ENCODE data around the gene COL18A1.
"Not testable (repeated sequence)": the region's sequence is repeated elsewhere in the genome, so short reads cannot be mapped to it uniquely, and the experiment has no call there.

COL18A1 gene

DNA sequence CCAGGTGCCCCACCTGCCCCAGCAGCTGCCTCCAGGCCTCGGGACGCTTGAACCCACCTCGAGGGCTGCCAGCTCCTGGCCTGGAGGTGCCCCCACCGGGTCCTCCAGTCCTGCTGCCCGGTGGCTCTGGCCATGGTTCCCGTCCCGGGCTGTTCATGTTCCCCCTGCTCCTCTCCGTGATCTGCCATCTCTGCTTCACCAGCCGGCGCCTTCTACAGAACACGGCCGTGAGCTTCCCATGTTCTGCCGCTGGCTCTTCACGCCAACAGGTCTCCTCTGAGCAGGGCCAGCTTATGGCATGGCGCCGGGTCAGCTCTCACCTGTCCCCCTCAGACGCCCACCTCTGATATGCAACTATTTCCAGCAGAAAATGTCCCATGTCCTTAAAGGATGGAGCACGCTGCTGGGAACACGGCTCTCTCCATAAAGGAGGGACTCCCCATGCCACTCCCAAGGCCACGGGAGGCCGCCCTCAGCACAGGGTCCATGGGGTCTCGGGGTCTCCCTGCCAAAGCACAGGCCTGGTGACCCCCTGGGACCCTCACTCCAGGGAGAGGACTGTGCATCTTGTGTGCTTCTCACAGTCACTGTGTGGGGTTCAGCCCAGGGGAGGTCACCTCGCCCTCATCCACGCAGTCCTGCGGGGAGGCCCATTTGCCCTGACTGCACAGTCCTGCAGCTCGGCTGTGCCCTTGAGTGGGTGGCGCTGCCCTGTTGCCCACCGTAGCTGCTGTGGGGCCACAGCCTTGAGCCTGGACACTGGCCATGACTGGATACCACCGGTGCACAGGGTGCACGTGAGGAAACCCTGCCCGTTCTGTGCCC is 36.7 kb downstream of the COL18A1 start:
- no peak for DNase-seq (ENCODE audit: low read depth)

DNA sequence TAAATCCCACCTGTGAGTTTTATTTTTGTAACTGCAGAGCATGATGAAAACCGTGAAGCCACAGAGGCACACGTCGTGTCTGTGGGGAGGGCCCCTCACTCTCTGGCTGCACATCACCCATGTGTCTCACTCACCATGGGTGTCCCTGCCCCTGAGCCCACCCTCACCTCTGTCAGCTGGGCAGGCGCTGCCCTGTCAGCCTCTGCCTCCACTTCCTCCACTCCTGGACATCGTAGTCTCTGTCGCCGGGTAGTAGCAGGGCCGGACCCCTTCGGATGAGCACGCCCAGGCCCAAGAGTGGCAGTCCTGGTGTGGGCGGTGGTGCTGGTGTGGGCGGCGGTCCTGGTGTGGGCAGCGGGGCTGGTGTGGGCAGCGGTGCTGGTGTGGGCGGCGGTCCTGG is 37.3 kb downstream of the COL18A1 start:
- DNase-seq (ENCODE audit: low read depth) = no peak

DNA sequence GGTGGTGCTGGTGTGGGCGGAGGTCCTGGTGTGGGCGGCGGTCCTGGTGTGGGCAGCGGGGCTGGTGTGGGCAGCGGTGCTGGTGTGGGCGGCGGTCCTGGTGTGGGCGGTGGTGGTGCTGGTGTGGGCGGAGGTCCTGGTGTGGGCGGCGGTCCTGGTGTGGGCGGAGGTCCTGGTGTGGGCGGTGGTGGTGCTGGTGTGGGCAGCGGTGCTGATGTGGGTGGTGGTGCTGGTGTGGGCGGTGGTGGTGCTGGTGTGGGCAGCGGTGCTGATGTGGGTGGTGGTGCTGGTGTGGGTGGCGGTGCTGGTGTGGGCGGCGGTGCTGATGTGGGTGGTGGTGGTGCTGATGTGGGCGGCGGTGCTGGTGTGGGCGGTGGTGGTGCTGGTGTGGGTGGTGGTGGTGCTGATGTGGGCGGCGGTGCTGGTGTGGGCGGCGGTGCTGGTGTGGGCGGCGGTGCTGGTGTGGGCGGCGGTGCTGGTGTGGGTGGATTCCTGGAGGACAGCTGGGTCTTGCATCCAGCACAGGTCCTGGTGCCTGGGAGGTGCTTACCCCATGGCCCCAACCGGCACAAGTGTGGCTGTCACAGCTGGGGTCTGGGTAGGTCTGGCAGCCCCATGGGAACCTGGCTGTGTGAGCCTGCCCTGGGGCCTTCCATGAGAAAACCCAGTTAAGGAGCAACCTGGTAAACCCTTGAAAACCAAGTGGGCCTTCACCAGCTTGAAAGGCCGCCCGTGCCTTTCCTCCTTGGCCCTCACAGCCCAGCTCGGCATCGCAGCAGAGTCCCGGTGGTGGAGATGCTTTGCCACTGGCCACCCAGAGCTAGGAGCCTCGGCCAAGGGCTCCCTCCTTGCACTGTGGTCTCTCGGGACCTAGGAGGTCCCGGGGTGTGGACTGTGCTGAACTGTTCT is 38.0 kb downstream of the COL18A1 start:
- DNase-seq (ENCODE audit: low read depth) = not testable (repeated sequence)

DNA sequence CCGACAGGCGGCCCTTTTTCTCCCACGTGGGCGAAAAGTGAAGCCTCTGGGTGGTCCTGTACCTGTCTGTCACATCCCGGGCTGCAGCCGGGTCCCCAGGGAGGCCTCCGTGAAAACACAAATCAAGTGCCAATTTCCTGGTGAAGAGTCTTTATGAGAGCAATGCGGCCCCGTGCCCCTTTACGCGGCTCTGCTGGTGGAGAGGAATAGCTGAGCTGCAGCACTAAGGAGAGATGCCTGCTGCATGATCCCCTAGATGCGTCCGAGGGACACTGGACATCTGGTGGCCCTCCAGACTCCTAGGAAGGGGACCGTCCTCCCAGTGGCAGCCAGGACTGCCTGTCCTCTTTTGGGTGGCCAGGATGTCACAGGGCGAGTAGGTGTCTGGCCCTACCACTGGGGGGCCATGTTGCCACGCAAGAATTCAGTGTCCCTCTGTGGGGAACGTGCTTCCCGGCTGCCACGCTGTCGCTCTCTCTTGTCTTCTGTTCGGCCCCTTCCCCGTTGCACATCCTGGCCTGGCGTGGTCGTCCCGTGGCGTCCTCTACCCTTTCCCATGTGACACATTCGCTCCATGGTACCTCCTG is 38.7 kb downstream of the COL18A1 start:
- no peak for DNase-seq (ENCODE audit: low read depth)

DNA sequence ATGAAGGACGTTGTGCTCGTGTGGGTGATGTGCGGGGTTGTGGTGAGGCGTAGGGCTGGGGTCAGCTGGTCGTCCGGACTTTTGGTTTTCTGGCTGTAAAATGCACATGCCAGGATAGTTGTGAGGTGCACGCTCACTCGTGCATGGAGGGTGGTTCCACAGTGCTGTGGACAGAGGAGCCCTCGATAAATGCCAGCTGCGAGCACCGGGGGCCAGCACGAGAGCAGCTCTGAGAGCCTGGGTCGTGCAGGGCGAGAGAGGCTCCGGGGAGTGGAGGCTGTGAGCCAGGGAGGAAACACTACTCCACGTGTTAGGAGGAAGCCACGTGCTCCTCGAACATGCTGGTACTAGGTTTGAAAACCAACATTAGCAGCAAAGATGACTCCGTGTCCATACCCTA is 39.4 kb downstream of the COL18A1 start:
- DNase-seq (ENCODE audit: low read depth) = no peak

DNA sequence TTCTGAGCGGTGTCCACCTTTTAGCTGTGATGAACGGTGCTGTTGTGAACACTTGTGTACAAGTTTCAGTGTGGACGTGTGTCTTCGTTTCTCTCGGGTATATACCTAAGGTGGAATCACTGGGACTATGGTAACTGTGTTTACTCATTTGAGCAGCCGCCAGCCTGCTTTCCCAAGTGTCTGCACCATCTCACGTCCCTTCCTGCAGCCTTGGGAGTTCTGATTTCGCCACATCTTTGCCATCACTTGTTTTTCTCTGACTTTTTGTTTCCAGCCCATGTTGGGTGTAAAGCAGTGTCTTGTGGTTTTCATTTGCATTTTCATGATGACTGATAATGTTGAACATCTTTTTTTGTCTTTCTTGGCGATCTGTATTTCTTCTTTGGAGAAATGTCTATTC is 40.4 kb downstream of the COL18A1 start:
- DNase-seq (ENCODE audit: low read depth) = no peak

DNA sequence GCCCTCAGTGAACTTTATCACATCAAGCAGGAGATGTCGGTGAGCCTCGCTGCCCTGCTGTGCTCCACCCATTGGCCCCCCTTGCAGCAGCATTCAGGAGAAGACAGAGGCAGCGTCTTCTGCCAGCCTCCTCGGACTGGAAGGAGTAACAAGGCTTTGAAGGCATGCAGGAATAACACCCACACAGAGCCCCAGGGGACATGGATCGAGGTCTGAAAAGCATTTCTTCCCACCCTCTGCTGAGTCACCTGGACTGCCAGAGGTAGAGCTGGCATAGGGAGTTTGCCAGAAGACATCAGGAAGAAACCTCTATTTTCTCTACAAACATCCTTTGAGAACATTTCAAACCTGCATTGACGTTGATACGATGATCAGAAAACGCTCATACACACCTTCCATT is 42.9 kb downstream of the COL18A1 start:
- DNase-seq (ENCODE audit: low read depth) = no peak

DNA sequence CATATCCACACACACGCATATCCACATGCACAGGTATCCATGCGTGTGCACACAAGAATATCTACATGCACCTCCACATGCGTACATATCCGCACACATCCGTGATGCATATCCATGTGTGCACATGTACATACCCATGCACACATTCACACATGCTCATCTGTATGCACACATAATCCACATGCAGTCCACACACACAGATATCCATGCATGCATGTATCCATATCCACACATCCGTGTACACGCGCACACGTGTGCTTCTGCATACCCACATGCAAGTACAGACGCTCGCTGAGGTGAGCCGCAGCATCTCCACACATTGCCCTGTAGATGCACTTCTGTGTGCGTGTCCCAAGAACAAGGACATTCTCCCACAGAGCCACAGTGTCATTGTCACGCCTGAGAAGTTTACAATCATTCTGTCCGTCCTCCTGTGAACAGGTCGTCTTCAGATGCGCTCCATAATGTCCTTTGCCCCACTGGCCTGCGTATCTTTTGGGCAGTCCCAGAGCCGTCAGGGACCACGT is 43.4 kb downstream of the COL18A1 start:
- DNase-seq (ENCODE audit: low read depth) = no peak

DNA sequence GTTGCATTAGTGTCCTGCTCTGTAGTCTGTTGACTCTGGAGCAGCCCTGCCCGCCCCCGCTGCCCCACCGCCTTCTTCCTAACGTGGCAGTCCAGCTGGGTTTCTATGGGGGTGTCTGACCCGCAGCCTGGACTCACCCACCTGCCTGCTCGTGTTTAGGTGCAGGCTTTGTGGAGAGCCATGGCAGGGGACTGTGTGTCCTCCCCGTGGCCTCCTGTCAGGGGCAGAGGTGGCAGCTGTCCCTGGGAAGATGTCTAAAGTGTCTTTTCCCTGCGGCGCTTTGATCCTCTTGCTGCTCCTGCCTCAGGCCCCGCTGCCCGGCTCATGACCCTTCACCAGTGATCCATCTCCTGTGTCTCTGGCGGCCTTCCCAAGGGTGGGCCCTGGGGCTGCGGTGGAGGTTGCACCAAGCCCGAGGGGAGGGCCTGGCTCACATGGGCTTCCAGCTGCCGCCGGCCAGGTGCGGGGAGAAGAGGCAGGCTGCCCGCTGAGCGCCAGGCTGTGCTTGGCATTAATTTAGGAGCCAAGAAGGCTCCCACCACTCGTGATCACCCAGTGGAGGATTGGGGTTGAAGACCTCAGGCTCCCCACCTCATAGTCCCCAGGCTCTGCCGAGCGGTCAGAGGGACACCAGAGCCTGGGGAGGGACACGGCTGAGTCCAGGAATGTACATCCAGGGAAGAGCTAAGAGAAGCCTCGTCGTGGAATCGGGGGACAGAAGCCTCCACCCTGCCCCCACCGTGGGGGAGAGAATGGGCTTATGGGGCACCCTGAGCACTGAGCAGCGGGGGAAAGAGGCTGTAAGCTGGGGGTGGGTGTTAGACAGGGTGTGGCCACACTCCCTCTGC is 44.1 kb downstream of the COL18A1 start:
- DNase-seq (ENCODE audit: low read depth) = no peak

DNA sequence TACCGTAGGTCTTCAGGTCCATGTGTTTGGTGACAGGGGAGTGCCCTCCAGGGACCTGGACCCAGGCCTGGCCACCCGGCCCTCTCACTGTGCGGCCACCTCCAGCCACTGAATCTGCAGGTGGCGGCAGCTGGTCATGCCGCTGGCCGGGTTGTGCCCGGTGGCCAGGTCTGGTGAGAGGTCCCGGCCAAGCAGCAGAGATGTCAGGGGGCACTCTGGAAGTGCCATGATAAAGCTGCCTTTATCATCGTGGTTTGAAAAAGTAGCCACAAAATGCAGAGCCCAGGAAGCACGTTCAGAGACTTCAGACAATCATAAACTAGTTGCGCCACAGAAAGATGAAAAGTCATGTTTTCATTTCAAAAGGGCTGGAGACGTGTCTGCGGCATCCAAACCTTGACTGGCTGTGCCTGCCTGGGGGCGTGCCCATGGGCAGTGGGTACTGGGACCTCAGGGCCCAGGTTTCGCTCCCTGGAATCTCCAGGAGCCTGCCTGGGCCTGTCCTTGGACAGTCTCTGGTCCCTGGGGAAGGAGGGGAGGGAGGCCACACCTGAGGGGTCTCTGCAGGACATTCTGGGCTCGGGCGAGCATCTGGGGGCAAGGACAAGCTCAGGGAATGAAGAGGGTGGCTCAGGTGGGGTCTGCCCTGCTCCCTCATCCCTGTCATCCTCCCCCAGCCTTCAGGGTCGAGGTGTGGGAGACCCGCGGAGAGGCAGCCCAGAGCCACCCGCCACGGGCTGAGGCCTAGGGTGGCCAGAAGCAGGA is 44.9 kb downstream of the COL18A1 start:
- DNase-seq (ENCODE audit: low read depth) = no peak

DNA sequence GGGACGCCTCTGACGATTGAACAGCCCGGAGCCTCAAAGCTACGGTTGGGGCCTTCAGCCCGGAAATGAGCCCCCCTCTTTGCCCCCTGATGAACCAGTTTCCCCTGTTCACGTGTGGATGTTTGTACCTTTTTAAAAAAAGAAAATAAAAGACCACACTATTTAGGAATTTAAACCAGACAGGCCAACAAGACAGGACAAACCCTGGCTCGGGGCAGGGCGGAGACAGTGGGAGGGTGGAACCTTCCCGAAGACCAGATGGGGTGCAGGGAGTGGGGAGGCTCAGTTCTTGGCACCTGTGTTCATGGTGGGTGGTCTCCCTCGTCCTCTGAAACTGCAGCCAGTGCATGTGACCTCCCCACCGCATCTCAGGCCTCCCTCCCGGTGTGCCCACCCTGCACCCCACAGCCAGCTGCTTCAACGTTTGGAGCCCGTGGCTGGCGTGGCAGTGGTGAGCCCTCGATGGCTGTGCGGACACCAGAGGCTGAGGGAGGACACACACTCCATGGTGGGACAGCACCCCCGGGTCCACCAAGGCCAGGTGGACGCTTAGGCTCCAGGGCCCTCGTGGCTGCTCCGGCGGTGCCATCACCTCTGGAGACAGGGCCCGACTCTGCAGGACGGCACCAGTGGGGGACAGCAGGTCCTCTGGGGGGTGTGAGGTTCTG is 45.6 kb downstream of the COL18A1 start:
- DNase-seq (ENCODE audit: low read depth) = no peak

DNA sequence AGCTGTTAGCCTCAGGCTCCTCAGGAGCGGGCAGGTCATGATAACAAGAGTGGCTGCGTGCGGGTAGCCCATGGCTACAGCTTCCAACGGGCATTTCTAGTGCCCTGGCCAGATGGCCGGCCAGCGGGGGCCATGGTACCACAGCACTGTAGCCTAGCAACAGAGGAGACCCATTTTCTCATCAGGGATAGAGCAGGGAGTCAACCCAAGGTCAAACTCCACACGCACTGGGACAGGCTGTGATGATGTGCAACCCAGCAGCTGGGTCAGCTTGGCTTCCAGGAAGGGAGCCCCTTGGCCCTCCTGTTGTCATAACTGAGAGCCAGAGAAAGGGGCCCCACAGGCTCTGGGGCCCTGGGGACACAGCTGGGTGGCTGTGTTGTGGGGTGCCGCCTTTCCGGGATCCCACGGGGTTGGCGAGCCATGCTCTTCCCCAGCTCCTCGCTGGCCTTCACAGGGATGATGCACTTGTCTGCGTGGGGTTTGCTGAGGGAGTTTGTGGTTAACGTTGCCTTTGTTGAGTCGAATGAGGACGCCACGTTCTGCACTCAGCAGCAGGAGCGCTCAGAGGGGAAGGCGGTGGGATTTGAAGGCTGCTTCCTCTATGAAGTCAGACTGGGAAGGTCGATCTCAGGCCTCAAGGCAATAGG is 46.3 kb downstream of the COL18A1 start:
- no peak for DNase-seq (ENCODE audit: low read depth)

DNA sequence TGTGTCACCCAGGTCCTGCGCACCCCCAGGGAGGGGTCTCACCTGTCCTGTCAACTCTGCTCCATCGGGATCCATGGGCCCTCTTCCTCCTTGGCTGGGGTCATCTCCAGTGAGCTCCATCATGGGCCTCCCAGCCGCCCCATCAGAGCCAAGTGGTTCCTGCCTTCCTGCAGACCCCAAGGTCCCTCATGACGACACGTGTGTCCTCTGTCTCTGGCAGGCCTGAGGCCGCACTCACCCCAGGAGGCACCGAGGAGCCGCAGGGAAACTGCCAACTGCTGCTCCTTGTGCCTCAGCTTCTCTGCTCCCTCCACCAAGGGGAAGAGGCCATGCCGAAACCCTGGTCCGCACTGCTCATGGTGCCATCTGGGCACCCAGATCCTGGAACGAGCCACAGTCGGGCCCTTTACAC is 46.8 kb downstream of the COL18A1 start:
- DNase-seq (ENCODE audit: low read depth) = no peak

DNA sequence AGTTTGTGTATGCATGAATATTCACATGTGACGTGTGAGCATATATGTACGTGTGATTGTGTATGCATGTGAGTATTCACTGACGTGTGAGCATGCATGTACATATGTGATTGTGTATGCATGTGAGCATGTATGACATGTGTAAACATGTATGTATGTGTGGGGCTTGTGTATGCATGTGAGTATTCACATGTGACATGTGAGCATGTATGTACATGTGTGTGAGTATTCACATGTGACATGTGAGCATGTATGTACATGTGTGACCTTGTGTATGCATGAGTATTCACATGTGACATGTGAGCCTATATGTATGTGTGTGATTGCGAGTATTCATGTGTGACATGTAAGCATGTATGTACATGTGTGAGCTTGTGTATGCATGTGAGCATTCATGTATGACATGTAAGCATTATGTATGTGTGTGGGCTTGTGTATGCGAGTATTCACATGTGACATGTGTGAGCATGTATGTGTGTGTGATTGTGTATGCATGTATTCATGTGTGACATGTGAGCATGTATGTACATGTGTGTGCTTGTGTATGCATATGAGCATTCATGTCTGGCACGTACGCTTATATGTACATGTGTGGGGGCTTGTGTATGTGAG is 47.8 kb downstream of the COL18A1 start:
- DNase-seq (ENCODE audit: low read depth) = no peak

DNA sequence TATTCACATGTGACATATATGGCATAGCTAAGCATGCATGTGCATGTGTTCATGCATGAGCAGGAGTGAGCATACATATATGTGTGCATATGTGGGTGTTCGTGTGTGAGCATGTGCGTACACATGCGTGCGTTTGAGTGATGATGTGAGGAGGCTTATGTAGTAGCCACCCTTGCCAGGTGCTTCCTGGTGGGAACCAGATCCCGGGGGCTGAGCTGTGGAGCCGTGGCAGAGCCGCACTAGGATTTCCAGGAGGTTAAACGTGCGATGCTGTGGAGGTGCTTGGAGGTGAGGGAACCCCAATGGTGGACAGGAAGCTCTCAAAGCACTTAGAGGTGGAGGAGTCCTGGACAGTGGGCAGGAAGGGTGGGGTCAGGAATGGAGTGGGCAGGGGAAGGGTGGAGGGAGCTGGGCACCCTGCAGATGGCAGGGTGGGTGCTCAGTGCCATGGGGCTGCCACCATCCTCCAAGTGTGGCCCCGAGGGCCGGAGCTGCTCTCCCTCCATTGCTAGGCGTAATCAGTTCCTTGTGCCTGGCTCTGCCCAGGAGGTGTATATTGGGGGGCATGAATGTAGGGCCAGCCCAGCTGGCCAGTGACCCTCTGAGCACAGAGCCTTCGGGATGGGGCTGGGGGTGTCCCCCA is 48.5 kb downstream of the COL18A1 start:
- no peak for DNase-seq (ENCODE audit: low read depth)

DNA sequence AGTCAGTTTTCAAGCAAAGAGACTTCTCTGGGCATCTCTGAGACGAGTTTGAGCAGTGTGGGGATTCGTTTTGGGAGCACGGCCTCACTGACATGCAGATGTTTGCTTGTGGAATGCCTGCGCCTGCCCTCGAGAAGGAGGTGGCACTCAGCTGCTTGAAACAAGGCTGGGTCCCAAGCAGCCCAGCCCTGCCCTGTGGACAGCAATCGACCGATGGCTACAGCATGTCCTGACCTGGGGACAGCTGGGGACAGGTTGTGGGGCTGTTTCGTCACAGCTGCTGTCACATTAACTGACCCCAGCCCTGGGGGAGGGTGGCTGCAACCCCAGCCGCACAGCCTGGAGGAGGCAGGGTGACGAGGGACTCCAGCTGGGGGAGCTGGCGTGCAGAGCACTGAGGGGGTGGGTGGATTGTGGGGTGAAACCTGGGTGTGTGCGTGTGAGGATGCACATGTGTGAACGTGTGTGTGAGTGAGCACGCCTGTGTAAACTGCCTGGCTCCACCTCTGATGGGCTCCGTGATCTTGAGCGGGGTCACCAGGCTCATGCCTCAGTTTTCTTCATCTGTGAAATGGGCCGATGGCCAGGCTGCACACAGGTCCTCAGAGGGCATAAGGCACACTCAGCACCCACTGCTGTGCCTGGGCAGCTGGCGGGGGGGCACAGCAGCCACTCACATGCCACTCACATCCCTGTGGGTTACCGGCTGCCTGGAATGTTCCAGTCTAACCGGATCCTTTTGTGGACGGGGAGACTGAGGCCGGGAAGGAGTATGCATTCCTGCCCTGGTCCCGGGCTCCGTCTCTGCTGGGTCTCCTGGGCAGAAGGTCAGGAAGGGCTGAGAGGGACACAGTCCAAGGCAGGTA is 49.3 kb downstream of the COL18A1 start:
- DNase-seq (ENCODE audit: low read depth) = no peak

DNA sequence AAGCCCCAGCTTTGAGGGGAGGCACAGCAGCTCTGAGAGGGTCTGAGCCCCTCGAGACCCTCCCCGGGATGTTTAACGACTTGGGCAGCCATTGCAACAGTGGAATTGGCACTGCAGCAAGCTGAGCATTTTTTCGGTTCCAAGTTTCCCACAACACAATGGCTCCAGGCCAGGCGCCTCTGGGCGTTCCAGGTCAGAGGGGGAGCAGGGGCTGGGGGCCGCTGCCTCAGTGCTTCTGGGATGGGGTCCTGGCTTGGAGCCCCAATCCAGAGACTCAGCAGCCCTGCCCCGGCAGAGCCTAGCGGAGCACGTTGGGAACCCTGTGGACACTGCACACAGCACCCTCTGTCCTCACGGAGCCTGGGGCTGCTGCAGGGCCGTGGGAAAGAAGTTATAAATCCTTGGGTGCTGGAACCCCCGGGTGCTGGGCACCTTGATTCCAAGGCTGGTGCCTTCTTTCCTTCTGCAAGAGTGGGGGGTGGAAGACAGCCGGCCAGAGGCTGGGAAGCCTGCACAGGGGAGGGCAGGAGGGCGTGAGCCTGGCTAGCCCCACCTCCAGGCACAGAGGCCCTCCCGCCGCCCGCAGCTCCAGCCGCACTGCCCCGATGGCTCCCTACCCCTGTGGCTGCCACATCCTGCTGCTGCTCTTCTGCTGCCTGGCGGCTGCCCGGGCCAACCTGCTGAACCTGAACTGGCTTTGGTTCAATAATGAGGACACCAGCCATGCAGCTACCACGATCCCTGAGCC is 50.1 kb downstream of the COL18A1 start:
- DNase-seq (ENCODE audit: low read depth) = no peak
